ENCODE data around the gene SQSTM1. TPM values are rescaled to one million over a fixed set of nuclear protein-coding genes. Genes with fewer than 3 reads are reported as not detected.
A peak's percentile ranks its signal among the peaks of the same experiment; 100 is the strongest.

The SQSTM1 gene
- total RNA-seq, 2 donors from 2014 or later = 375 to 469 TPM

GRCh38 chr5:179794575-179794974 lies 26.1 kb upstream of the SQSTM1 start:
- Histone ChIP-seq H3K27me3 (replicated peaks; ENCODE audit: insufficient read depth) (no peaks in the 10 kb centered on the region), H3K36me3 (peaks cover 21% of the 10 kb centered on the region), H3K4me1 (ENCODE audit: control insufficient read depth in 1 of 2, low read depth in 2 of 2) (peaks cover 27 to 40% of the 10 kb centered on the region in 2 donors), H3K27ac (peak overlapping the region in 1 of 2 donors; percentile 38), H3K9me3 (no peaks in the 10 kb centered on the region), H3K4me3 (peak overlapping the region; percentile 88)
- TF ChIP-seq CTCF (IDR thresholded peaks at IDR 0.05) = no peak
- ATAC-seq (ENCODE audit: insufficient number of reproducible peaks, low FRiP score, low read depth) (no peak), DNase-seq (ENCODE audit: low spot score) (no peak)

DNA sequence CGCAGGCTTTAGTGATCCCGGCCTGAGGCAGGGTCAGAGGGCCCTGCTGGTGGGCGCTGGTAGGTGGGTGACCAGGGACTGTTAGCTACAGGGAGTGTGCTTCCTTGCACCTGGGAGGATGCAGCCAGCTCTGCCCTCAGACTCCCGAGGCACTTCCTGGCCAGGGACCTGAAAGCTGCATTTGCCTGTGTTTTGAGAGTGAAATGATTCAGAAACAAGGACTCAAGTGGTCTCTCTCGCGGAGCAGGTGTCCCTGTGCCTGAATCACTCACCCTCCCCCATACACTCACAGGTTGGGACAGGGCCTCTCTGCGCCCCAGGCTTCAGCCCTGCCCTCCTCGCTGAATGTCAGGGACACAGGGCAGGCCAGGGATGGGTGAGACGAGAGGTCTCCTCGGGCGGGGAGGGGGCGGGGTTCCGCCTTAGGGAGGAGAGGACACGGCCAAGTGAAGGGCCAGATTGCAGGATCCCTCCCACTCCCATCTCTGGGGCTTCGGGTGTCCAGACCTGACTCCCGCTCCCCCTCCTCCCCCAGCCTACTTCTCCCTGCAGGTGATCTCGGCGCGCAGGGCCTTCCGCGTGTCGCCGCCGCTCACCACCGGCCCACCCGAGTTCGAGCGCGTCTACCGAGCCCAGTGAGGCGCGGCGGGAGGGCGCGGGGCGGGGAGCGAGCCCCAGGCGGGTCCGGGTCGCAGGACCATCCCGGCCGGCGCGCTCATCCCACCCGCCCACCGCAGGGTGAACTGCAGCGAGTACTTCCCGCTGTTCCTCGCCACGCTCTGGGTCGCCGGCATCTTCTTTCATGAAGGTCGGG lies 25.4 kb upstream of the SQSTM1 start:
- no peak for ATAC-seq (ENCODE audit: insufficient number of reproducible peaks, low FRiP score, low read depth)

GRCh38 chr5:179795863-179796833 lies 24.6 kb upstream of the SQSTM1 start:
- Histone ChIP-seq H3K36me3 (peaks cover 32% of the 10 kb centered on the region), H3K27me3 (replicated peaks; ENCODE audit: insufficient read depth) (no peaks in the 10 kb centered on the region), H3K9me3 (no peaks in the 10 kb centered on the region), H3K4me3 (peak overlapping the region; percentile 88), H3K4me1 (ENCODE audit: control insufficient read depth in 1 of 2, low read depth in 2 of 2) (peaks cover 27 to 40% of the 10 kb centered on the region in 2 donors), H3K27ac (peak overlapping the region; percentile 73 to 86)
- TF ChIP-seq CTCF (IDR thresholded peaks at IDR 0.05) = peak; percentile 79
- no peak for DNase-seq (ENCODE audit: low spot score)
- ATAC-seq (ENCODE audit: insufficient number of reproducible peaks, low FRiP score, low read depth) = peak; percentile 74

More for the DNA sequence above, 25.4 kb upstream of the SQSTM1 start:
- DNase-seq (ENCODE audit: low spot score) = no peak
- no peak for TF ChIP-seq CTCF (IDR thresholded peaks at IDR 0.05)
- Histone ChIP-seq H3K9me3 (no peaks in the 10 kb centered on the region), H3K36me3 (peaks cover 28% of the 10 kb centered on the region), H3K4me3 (peak overlapping the region; percentile 88), H3K27me3 (replicated peaks; ENCODE audit: insufficient read depth) (no peaks in the 10 kb centered on the region), H3K4me1 (ENCODE audit: control insufficient read depth in 1 of 2, low read depth in 2 of 2) (peaks cover 27 to 40% of the 10 kb centered on the region in 2 donors), H3K27ac (peak overlapping the region; percentile 73 to 86)

DNA sequence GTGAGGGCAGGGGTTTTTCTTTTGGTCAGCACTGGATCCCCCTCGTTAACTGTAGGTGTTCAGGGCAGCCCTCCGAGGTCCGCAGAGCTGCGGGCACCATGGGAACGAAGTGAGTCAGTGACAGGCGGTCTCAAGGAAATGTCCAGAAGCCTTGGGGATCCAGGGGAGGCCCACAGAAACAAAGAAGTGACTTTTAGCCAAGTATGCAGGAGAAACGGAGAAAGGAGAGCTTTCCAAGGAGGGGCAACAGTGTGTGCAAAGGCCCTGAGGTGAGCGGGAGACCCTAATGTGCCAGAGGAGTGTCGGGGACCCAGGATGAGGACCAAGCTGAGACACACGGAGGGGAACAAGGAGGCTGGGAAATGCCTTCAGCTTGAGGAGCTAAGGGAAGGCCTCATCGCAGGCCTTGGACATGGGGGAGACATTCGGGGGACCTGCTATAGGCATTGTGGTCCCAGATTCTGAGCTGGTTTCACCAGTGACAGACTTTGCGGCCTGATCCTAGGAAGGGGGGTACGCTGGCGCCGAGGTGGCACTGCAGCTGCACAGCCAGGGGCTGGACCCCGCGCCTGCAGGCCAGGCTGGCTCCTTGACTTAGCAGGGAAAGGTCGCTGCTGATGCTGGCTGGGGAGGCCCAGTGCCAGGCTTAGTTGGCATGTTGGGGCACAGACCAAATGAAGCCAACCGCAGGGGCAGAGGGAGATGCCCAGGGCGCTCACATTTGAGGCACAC lies 23.7 kb upstream of the SQSTM1 start:
- no peak for DNase-seq (ENCODE audit: low spot score)
- H3K27ac ChIP-seq = peak overlapping the region; percentile 73 to 86
- peaks cover 32% of the 10 kb centered on the region for H3K36me3 ChIP-seq
- peaks cover 27 to 44% of the 10 kb centered on the region in 2 donors for H3K4me1 ChIP-seq (ENCODE audit: control insufficient read depth in 1 of 2, low read depth in 2 of 2)
- TF ChIP-seq CTCF (IDR thresholded peaks at IDR 0.05) = no peak
- no peaks in the 10 kb centered on the region for H3K27me3 ChIP-seq (replicated peaks; ENCODE audit: insufficient read depth)
- H3K9me3 ChIP-seq = no peaks in the 10 kb centered on the region
- peak overlapping the region; percentile 88 for H3K4me3 ChIP-seq
- no peak for ATAC-seq (ENCODE audit: insufficient number of reproducible peaks, low FRiP score, low read depth)
